K562 (cell line): ENCODE results near the gene CMIP. TPM values are rescaled to one million over a fixed set of nuclear protein-coding genes. Genes with fewer than 3 reads are reported as not detected.

Experiments
- ATAC-seq: fragments of 200-7000 bp; cut with Tn5 transposase; 3 replicates; pipeline ENCODE4 v1.9.1; 2020; ENCODE audit warnings: moderate library complexity
- BruUV-seq: library from RNA; stranded (reverse); fragments of 400-500 nt; replicated peaks from 2 replicates; lab custom pipeline; 2021; lab: Mats Ljungman, UMichigan
- CTCF ChIA-PET: fragments of 300-600 bp; formaldehyde crosslinking; extraction: SDS; loops from one replicate; lab custom pipeline; 2021; ENCODE audit warnings: low intra/inter-chr PET ratio; lab: Yijun Ruan, JAX
- POLR2A ChIA-PET: fragments of 300-600, 350-650 bp; sonication (Branson Sonifier 250); formaldehyde crosslinking; extraction: SDS; loops from one replicate; lab custom pipeline; 2021; ENCODE audit warnings: antibody characterized with exemption, inconsistent platforms; lab: Yijun Ruan, JAX
- DNase-seq, 4 experiments: peaks; one replicate each; pipeline versions ENCODE4 v3.0.0 to v3.0.0-alpha.2; 2011 to 2018; ENCODE audit warnings: low spot score in 3 of 4, mixed read lengths in 3 of 4; ENCODE audit errors: extremely low read depth in 1 of 4
- FAIRE-seq: peaks from 2 replicates; lab custom pipeline; 2011; peaks lifted over from hg19 to GRCh38; lab: Jason Lieb, UNC
- H2AFZ ChIP-seq: 2 replicates; pipeline ENCODE4 v1.6.0; 2011; ENCODE audit warnings: low read depth, low read length, control low read depth, inconsistent platforms
- H3K27ac ChIP-seq: fragments of 200-600 bp; 3 replicates; pipeline ENCODE4 v1.8.0; 2011; ENCODE audit warnings: low read depth, mild to moderate bottlenecking, control low read depth, inconsistent platforms, low read length, moderate library complexity, mixed read lengths; ENCODE audit errors: extremely low read depth
- H3K27me3 ChIP-seq, 2 experiments: fragments of 300-600 bp in 1 of 2; 2 replicates in 1 of 2; 3 replicates in 1 of 2; pipeline versions ENCODE4 v1.6.0 to v1.8.0; 2011; ENCODE audit warnings: inconsistent platforms in 2 of 2, low read length in 2 of 2, mild to moderate bottlenecking in 1 of 2, mixed read lengths in 1 of 2, moderate library complexity in 1 of 2; ENCODE audit not compliant: control insufficient read depth in 2 of 2, insufficient read depth in 2 of 2
- H3K36me3 ChIP-seq: fragments of 300-600 bp; 3 replicates; pipeline ENCODE4 v1.8.0; 2011; ENCODE audit warnings: mild to moderate bottlenecking, low read length, inconsistent platforms; ENCODE audit not compliant: control insufficient read depth, insufficient read depth
- H3K4me1 ChIP-seq, 2 experiments: fragments of 200-600 bp in 1 of 2; replicated peaks in 1 of 2; 2 replicates in 1 of 2; 3 replicates in 1 of 2; pipeline versions ENCODE4 v1.5.1 to v1.8.0; 2011; ENCODE audit warnings: inconsistent platforms in 2 of 2, low read length in 2 of 2, mild to moderate bottlenecking in 1 of 2, mixed read lengths in 1 of 2, moderate library complexity in 1 of 2; ENCODE audit not compliant: control insufficient read depth in 2 of 2, insufficient read depth in 2 of 2
- H3K4me2 ChIP-seq: 2 replicates; pipeline ENCODE4 v1.6.1; 2011; ENCODE audit warnings: low read length, control low read depth, inconsistent platforms, mixed read lengths; ENCODE audit not compliant: insufficient read depth
- H3K4me3 ChIP-seq: fragments of 200-600 bp; sonication (generic), shearing (Covaris generic); 2 replicates; pipeline ENCODE4 v1.5.1; 2016; ENCODE audit warnings: control low read depth, inconsistent platforms
- H3K79me2 ChIP-seq: fragments of 200-600 bp; 3 replicates; pipeline ENCODE4 v1.8.0; 2011; ENCODE audit warnings: low read length, inconsistent platforms; ENCODE audit not compliant: control insufficient read depth, insufficient read depth
- H3K9ac ChIP-seq, 2 experiments: 2 replicates each; pipeline versions ENCODE4 v1.6.0 to v1.6.1; 2011; ENCODE audit warnings: low read depth in 2 of 2, low read length in 2 of 2, control low read depth in 1 of 2, inconsistent platforms in 1 of 2, mild to moderate bottlenecking in 1 of 2, mixed read lengths in 1 of 2; ENCODE audit not compliant: insufficient read depth in 1 of 2
- H3K9me1 ChIP-seq: one replicate; pipeline ENCODE4 v1.6.0; 2011; ENCODE audit warnings: inconsistent platforms, mild to moderate bottlenecking, low read length, moderate library complexity; ENCODE audit not compliant: control insufficient read depth, insufficient read depth
- H3K9me3 ChIP-seq: replicated peaks from 2 replicates; pipeline ENCODE4 v1.5.1; 2011; ENCODE audit warnings: low read depth, low read length, inconsistent platforms; ENCODE audit not compliant: control insufficient read depth, insufficient read depth
- H4K20me1 ChIP-seq: replicated peaks from 2 replicates; pipeline ENCODE4 v1.6.1; 2011; ENCODE audit warnings: low read length, inconsistent platforms, mixed read lengths; ENCODE audit not compliant: control insufficient read depth, insufficient read depth
- CBX2 ChIP-seq: fragments of 200-600 bp; sonication (generic); IDR thresholded peaks from one replicate; pipeline ENCODE4 v1.6.1; 2012; ENCODE audit warnings: mild to moderate bottlenecking, low read length, inconsistent platforms; ENCODE audit not compliant: insufficient read depth, poor library complexity, severe bottlenecking
- CCAR2 ChIP-seq: fragments of 200-400 bp; formaldehyde crosslinking; IDR thresholded peaks from 2 replicates; pipeline ENCODE4 v1.6.1; 2017; ENCODE audit warnings: mild to moderate bottlenecking, low read depth, low read length
- EP300 ChIP-seq: IDR thresholded peaks from 2 replicates; pipeline ENCODE4 v1.6.1; 2012; ENCODE audit warnings: low read length, improper control_type of control experiment
- FOXP1 ChIP-seq: sonication (generic); formaldehyde crosslinking; IDR thresholded peaks from 2 replicates; pipeline ENCODE4 v1.8.0; 2022; ENCODE audit warnings: mild to moderate bottlenecking, missing genetic modification reagents
- GABPB1 ChIP-seq: sonication (generic); formaldehyde crosslinking; IDR thresholded peaks from 2 replicates; pipeline ENCODE4 v1.8.0; 2022; ENCODE audit warnings: mild to moderate bottlenecking, missing genetic modification reagents
- HDAC3 ChIP-seq: fragments of 450-650 bp; IDR thresholded peaks from 2 replicates; pipeline ENCODE4 v1.6.1; 2018; ENCODE audit warnings: borderline replicate concordance, mild to moderate bottlenecking, moderate library complexity; ENCODE audit not compliant: partially characterized antibody
- HLTF ChIP-seq: fragments of 450-650 bp; IDR thresholded peaks from 2 replicates; pipeline ENCODE4 v1.6.1; 2016
- ILF3 ChIP-seq: fragments of 450-650 bp; IDR thresholded peaks from 2 replicates; pipeline ENCODE4 v1.6.1; 2018; ENCODE audit warnings: antibody characterized with exemption, mild to moderate bottlenecking, moderate library complexity, borderline replicate concordance
- PCBP2 ChIP-seq: fragments of 200-400 bp; formaldehyde crosslinking; IDR thresholded peaks from 2 replicates; pipeline ENCODE4 v1.6.1; 2018; ENCODE audit warnings: low read length, low read depth, mild to moderate bottlenecking, moderate library complexity; ENCODE audit not compliant: poor library complexity, severe bottlenecking
- PML ChIP-seq: IDR thresholded peaks from 2 replicates; pipeline ENCODE4 v1.6.1; 2012; ENCODE audit warnings: low read length, inconsistent platforms
- PTBP1 ChIP-seq: fragments of 200-400 bp; formaldehyde crosslinking; IDR thresholded peaks from 2 replicates; pipeline ENCODE4 v1.6.1; 2017; ENCODE audit warnings: low read depth, low read length
- PTTG1 ChIP-seq: fragments of 450-650 bp; IDR thresholded peaks from 2 replicates; pipeline ENCODE4 v1.6.1; 2016; ENCODE audit warnings: low read depth, mild to moderate bottlenecking, missing genetic modification characterization, missing compliant biosample characterization
- SMARCA5 ChIP-seq: fragments of 450-650 bp; IDR thresholded peaks from 2 replicates; pipeline ENCODE4 v1.6.1; 2016
- SMARCC2 ChIP-seq: fragments of 450-650 bp; IDR thresholded peaks from 2 replicates; pipeline ENCODE4 v1.6.1; 2017; ENCODE audit warnings: antibody characterized with exemption, moderate library complexity, mild to moderate bottlenecking, low read depth
- ZNF41 ChIP-seq: fragments of 250-450 bp; sonication (Bioruptor Pico); conservative IDR thresholded peaks from 2 replicates; pipeline ENCODE4 v1.4.0; 2020; ENCODE audit warnings: mild to moderate bottlenecking
- WGBS: fragments of 100-300 bp; shearing (Covaris generic); methylation state at CpG from one replicate; pipeline ENCODE4 v1.1.6; 2016; ENCODE audit warnings: low coverage, mixed read lengths; ENCODE audit not compliant: insufficient coverage; ENCODE audit errors: missing lambda C conversion rate; 5-methylcytosine and 5-hydroxymethylcytosine counted together
- in situ Hi-C: fragments of 300-500 bp; cut with MboI; formaldehyde crosslinking; loops from 4 replicates; pipeline ENCODE4 v1.15.0; 2018; ENCODE audit warnings: inconsistent platforms, mixed read lengths
- intact Hi-C: fragments of 100-400 bp; cut with micrococcal nuclease; formaldehyde crosslinking; loops from 2 replicates; pipeline ENCODE4 v1.14.2; 2022
- polyA plus RNA-seq, 8 experiments: library from polyadenylated mRNA; depleted of rRNA in 4 of 8; stranded (reverse) in 5 of 8; unstranded in 3 of 8; fragments of >200 nt; fragmentation: Nextera tagmentation in 2 of 8; fragmentation: Illumina TruSeq in 1 of 8; extraction: Ambion mirVana in 2 of 8; extraction: Trizol in 1 of 8; gene quantifications; 2 replicates each; pipeline versions ENCODE4 v1.2.1 to v1.2.3, GENCODE V29; 2011 to 2014; ENCODE audit warnings: inconsistent platforms in 1 of 8, missing spikeins in 1 of 8
- total RNA-seq, 7 experiments: library from RNA; depleted of rRNA in 6 of 7; stranded (reverse); fragments of >200 nt in 6 of 7; fragmentation: Illumina TruSeq in 2 of 7; extraction: Trizol in 2 of 7; gene quantifications; 2 replicates each; pipeline versions ENCODE4 v1.2.1 to v1.2.3, GENCODE V29; 2011 to 2021; ENCODE audit warnings: low replicate concordance in 1 of 7
- TF ChIP-seq, protein P1 (sequence below): fragments of 250-450 bp; sonication (Bioruptor Pico); IDR thresholded peaks from 2 replicates; pipeline ENCODE4 v1.4.0; 2020; ENCODE audit warnings: mild to moderate bottlenecking, moderate library complexity
- TF ChIP-seq, protein P2 (sequence below), 2 experiments: fragments of 450-650 bp in 1 of 2; IDR thresholded peaks; 2 replicates each; pipeline ENCODE4 v1.6.1; 2011 to 2017; ENCODE audit warnings: low read depth in 2 of 2, antibody characterized with exemption in 1 of 2, borderline replicate concordance in 1 of 2, low read length in 1 of 2, mild to moderate bottlenecking in 1 of 2, mixed read lengths in 1 of 2; ENCODE audit not compliant: control insufficient read depth in 1 of 2

Gene CMIP
- total and polyA plus RNA-seq, 9 of the 15 experiments (the other 6 are each of a cell fraction or from before 2014, with no cell fraction given): 0.94 to 82.5 (median 10.3) TPM

DNA sequence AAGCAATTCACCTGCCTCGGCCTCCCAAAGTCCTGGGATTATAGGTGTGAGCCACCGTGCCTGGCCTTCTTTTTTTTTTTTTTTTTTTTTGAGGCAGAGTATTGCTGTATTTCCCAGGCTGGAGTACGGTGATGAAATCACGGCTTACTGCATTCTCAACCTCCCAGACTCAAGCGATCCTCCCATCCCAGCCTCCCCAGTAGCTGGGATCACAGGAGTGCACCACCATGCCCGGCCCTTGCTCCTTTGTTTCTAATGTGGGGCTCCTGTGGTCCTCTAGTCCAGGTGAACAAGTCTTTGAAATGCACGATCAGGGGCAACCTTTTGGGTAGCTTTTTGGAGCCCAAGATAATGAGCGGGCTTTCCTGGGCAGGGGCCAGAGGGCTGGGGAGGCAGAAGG lies 23.2 kb downstream of the CMIP start:
- peaks cover 26% of the 10 kb centered on the region; the same call in 1 of the 2 replicates for H4K20me1 ChIP-seq
- intact Hi-C loops (loop anchor here (2.0 kb wide), 1 partner anchor 15 kb away; no protein-coding TSS in a partner anchor), in situ Hi-C loops (no loop called here)
- H3K4me2 ChIP-seq: no peak overlapping the region
- DNase-seq (no peak), FAIRE-seq (no peak), ATAC-seq (no peak)
- H3K79me2 ChIP-seq: peaks cover 100% of the 10 kb centered on the region
- TF ChIP-seq PTBP1: no peak
- no peak for TF ChIP-seq ZNF41 (CRISPR knock-in tag)
- TF ChIP-seq ILF3: no peak
- no peak for TF ChIP-seq PML
- no peak for TF ChIP-seq PCBP2
- no peak for TF ChIP-seq HDAC3
- TF ChIP-seq HLTF: no peak
- TF ChIP-seq EP300: no peak
- TF ChIP-seq PTTG1: no peak
- TF ChIP-seq, protein P1, sequence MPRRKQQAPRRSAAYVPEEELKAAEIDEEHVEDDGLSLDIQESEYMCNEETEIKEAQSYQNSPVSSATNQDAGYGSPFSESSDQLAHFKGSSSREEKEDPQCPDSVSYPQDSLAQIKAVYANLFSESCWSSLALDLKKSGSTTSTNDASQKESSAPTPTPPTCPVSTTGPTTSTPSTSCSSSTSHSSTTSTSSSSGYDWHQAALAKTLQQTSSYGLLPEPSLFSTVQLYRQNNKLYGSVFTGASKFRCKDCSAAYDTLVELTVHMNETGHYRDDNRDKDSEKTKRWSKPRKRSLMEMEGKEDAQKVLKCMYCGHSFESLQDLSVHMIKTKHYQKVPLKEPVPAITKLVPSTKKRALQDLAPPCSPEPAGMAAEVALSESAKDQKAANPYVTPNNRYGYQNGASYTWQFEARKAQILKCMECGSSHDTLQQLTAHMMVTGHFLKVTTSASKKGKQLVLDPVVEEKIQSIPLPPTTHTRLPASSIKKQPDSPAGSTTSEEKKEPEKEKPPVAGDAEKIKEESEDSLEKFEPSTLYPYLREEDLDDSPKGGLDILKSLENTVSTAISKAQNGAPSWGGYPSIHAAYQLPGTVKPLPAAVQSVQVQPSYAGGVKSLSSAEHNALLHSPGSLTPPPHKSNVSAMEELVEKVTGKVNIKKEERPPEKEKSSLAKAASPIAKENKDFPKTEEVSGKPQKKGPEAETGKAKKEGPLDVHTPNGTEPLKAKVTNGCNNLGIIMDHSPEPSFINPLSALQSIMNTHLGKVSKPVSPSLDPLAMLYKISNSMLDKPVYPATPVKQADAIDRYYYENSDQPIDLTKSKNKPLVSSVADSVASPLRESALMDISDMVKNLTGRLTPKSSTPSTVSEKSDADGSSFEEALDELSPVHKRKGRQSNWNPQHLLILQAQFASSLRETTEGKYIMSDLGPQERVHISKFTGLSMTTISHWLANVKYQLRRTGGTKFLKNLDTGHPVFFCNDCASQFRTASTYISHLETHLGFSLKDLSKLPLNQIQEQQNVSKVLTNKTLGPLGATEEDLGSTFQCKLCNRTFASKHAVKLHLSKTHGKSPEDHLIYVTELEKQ (CRISPR knock-in tag): no peak
- no peak for TF ChIP-seq FOXP1 (CRISPR knock-in tag)
- no peak for TF ChIP-seq SMARCA5
- TF ChIP-seq SMARCC2: no peak
- TF ChIP-seq, protein P2, sequence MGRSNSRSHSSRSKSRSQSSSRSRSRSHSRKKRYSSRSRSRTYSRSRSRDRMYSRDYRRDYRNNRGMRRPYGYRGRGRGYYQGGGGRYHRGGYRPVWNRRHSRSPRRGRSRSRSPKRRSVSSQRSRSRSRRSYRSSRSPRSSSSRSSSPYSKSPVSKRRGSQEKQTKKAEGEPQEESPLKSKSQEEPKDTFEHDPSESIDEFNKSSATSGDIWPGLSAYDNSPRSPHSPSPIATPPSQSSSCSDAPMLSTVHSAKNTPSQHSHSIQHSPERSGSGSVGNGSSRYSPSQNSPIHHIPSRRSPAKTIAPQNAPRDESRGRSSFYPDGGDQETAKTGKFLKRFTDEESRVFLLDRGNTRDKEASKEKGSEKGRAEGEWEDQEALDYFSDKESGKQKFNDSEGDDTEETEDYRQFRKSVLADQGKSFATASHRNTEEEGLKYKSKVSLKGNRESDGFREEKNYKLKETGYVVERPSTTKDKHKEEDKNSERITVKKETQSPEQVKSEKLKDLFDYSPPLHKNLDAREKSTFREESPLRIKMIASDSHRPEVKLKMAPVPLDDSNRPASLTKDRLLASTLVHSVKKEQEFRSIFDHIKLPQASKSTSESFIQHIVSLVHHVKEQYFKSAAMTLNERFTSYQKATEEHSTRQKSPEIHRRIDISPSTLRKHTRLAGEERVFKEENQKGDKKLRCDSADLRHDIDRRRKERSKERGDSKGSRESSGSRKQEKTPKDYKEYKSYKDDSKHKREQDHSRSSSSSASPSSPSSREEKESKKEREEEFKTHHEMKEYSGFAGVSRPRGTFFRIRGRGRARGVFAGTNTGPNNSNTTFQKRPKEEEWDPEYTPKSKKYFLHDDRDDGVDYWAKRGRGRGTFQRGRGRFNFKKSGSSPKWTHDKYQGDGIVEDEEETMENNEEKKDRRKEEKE (IDR thresholded peaks at IDR 0.05; ENCODE audit: borderline replicate concordance in 1 of 2, control insufficient read depth in 1 of 2, low read depth in 2 of 2, low read length in 1 of 2): no peak
- TF ChIP-seq CCAR2: no peak
- TF ChIP-seq CBX2: no peak
- TF ChIP-seq GABPB1: no peak
- no peaks in the 10 kb centered on the region for H3K9me3 ChIP-seq
- CTCF ChIA-PET: interaction anchor here (0.7 kb wide), 1 partner anchor 26 kb away, joined by 3 read pairs; no protein-coding TSS in a partner anchor
- peak overlapping the region in 1 of 2 experiments; percentile 70; a peak in 1 of 4 replicates for H3K9ac ChIP-seq
- no TSS peak for BruUV-seq
- WGBS: 81% methylated on average over 8 of the region's 8 CpGs
- peak overlapping the region; percentile 70; the same call in 1 of the 3 replicates for H3K27ac ChIP-seq
- H2AFZ ChIP-seq: no peak overlapping the region
- no peaks in the 10 kb centered on the region for H3K27me3 ChIP-seq
- peaks cover 38% of the 10 kb centered on the region for H3K36me3 ChIP-seq
- POLR2A ChIA-PET: interaction anchor here (0.6 kb wide), 2 partner anchors 19 to 133 kb away, joined by 3 to 4 read pairs; no protein-coding TSS in a partner anchor
- H3K9me1 ChIP-seq: no peaks in the 10 kb centered on the region
- H3K4me3 ChIP-seq: no peak overlapping the region
- peaks cover 40 to 44% of the 10 kb centered on the region in 2 experiments for H3K4me1 ChIP-seq
